Neural cell (in vitro differentiated cells): ENCODE data around the gene ZNF493. TPM values are rescaled to one million over a fixed set of nuclear protein-coding genes. Genes with fewer than 3 reads are reported as not detected.

Experiments
- H2AFZ ChIP-seq: fragments of 200-600, 300-800 bp; sonication (generic), shearing (Covaris generic); 2 replicates; pipeline ENCODE4 v1.6.0; 2014; ENCODE audit warnings: low read depth, mild to moderate bottlenecking, antibody characterized with exemption, low read length, moderate library complexity
- H3F3A ChIP-seq: fragments of 200-600 bp; shearing (Covaris generic); 2 replicates; pipeline ENCODE4 v1.6.1; 2016; ENCODE audit warnings: mild to moderate bottlenecking, moderate library complexity, mixed read lengths, antibody characterized with exemption, low read length; ENCODE audit not compliant: insufficient read depth, poor library complexity, severe bottlenecking
- H3K27ac ChIP-seq: fragments of 200-600, 300-800 bp; sonication (generic), shearing (Covaris generic); 2 replicates; pipeline ENCODE4 v1.5.1; 2014; ENCODE audit warnings: mild to moderate bottlenecking, low read length, moderate library complexity
- H3K27me3 ChIP-seq: fragments of 300-800, 200-600 bp; sonication (generic), shearing (Covaris generic); 2 replicates; pipeline ENCODE4 v1.6.0; 2014; ENCODE audit warnings: mild to moderate bottlenecking, low read depth, low read length, moderate library complexity; ENCODE audit not compliant: insufficient read depth
- H3K36me3 ChIP-seq: fragments of 300-800, 200-600 bp; sonication (generic), shearing (Covaris generic); 2 replicates; pipeline ENCODE4 v1.5.1; 2014; ENCODE audit warnings: mild to moderate bottlenecking, antibody characterized with exemption, low read length, moderate library complexity; ENCODE audit not compliant: insufficient read depth
- H3K4me2 ChIP-seq: fragments of 300-800, 200-600 bp; sonication (generic), shearing (Covaris generic); 2 replicates; pipeline ENCODE4 v1.6.0; 2014; ENCODE audit warnings: mild to moderate bottlenecking, low read length
- H3K4me3 ChIP-seq: fragments of 300-800, 200-600 bp; sonication (generic), shearing (Covaris generic); 2 replicates; pipeline ENCODE4 v1.5.1; 2014; ENCODE audit warnings: mild to moderate bottlenecking, low read length, moderate library complexity
- H3K79me2 ChIP-seq: fragments of 200-600 bp; shearing (Covaris generic); replicated peaks from 2 replicates; pipeline ENCODE4 v1.6.0; 2014; ENCODE audit warnings: mild to moderate bottlenecking, low read length, moderate library complexity; ENCODE audit not compliant: insufficient read depth
- H3K9ac ChIP-seq: fragments of 300-800, 200-600 bp; sonication (generic), shearing (Covaris generic); 2 replicates; pipeline ENCODE4 v1.6.1; 2016; ENCODE audit warnings: mild to moderate bottlenecking, low read length, mixed read lengths
- H3K9me2 ChIP-seq: fragments of 200-600 bp; shearing (Covaris generic); 2 replicates; pipeline ENCODE4 v1.6.1; 2016; ENCODE audit warnings: mild to moderate bottlenecking, low read length, mixed read lengths; ENCODE audit not compliant: insufficient read depth
- H3K9me3 ChIP-seq: fragments of 200-600, 300-800 bp; sonication (generic), shearing (Covaris generic); 2 replicates; pipeline ENCODE4 v1.6.1; 2016; ENCODE audit warnings: mild to moderate bottlenecking, mixed run types, low read length, moderate library complexity, mixed read lengths
- H4K20me1 ChIP-seq: fragments of 200-600 bp; shearing (Covaris generic); 2 replicates; pipeline ENCODE4 v1.6.1; 2016; ENCODE audit warnings: mild to moderate bottlenecking, mixed run types; ENCODE audit not compliant: insufficient read depth
- CTCF ChIP-seq: fragments of 450-650 bp; IDR thresholded peaks from 2 replicates; pipeline ENCODE4 v1.5.1; 2014; ENCODE audit warnings: antibody characterized with exemption, mild to moderate bottlenecking, moderate library complexity; ENCODE audit not compliant: poor library complexity, severe bottlenecking
- EP300 ChIP-seq: fragments of 450-650 bp; conservative IDR thresholded peaks from 2 replicates; pipeline ENCODE4 v1.6.1; 2014; ENCODE audit warnings: antibody characterized with exemption, mild to moderate bottlenecking, moderate library complexity; ENCODE audit not compliant: poor library complexity, severe bottlenecking
- EZH2 ChIP-seq: fragments of 200-600, 300-800 bp; shearing (Covaris generic), sonication (generic); IDR thresholded peaks from 2 replicates; pipeline ENCODE4 v1.6.1; 2014; ENCODE audit warnings: antibody characterized with exemption, low read length, borderline replicate concordance, mild to moderate bottlenecking; ENCODE audit not compliant: insufficient read depth, poor library complexity, severe bottlenecking
- MXI1 ChIP-seq: fragments of 450-650 bp; conservative IDR thresholded peaks from 2 replicates; pipeline ENCODE4 v1.6.1; 2014; ENCODE audit warnings: antibody characterized with exemption, mild to moderate bottlenecking; ENCODE audit not compliant: poor library complexity, severe bottlenecking
- POLR2AphosphoS5 ChIP-seq: IDR thresholded peaks from 2 replicates; pipeline ENCODE4 v1.6.1; 2012
- RAD21 ChIP-seq: fragments of 450-650 bp; conservative IDR thresholded peaks from 2 replicates; pipeline ENCODE4 v1.6.1; 2014; ENCODE audit warnings: antibody characterized with exemption, mild to moderate bottlenecking, moderate library complexity
- REST ChIP-seq: IDR thresholded peaks from 2 replicates; pipeline ENCODE4 v1.6.1; 2012; ENCODE audit warnings: borderline replicate concordance
- SMC3 ChIP-seq: fragments of 450-650 bp; conservative IDR thresholded peaks from 2 replicates; pipeline ENCODE4 v1.6.1; 2014; ENCODE audit warnings: antibody characterized with exemption, mild to moderate bottlenecking, moderate library complexity; ENCODE audit not compliant: poor library complexity
- TAF1 ChIP-seq: IDR thresholded peaks from 2 replicates; pipeline ENCODE4 v1.6.1; 2012; ENCODE audit warnings: low read depth
- polyA plus RNA-seq: library from polyadenylated mRNA; depleted of rRNA; stranded (reverse); fragments of >200 nt; gene quantifications from 2 replicates; pipeline ENCODE4 v1.2.3, GENCODE V29; 2014

ZNF493 gene
- polyA plus RNA-seq, 1 donor from 2014 or later = 85.8 TPM

- H3K4me3 ChIP-seq = peak within 1 kb of the TSS; percentile 92
- H3K36me3 ChIP-seq = peaks cover 12% of the 10 kb centered on the region
- peak within 1 kb of the TSS; percentile 55 for H3K4me2 ChIP-seq
- H3K9ac ChIP-seq = peak within 1 kb of the TSS; percentile 91
- peak within 1 kb of the TSS; percentile 73 for H2AFZ ChIP-seq
- H3K9me2 ChIP-seq = no peaks in the 10 kb centered on the region
- H3K27ac ChIP-seq = peak within 1 kb of the TSS; percentile 92
- H3K27me3 ChIP-seq = no peaks in the 10 kb centered on the region
- peaks cover 25% of the 10 kb centered on the region for H3K79me2 ChIP-seq
- H3K9me3 ChIP-seq = no peaks in the 10 kb centered on the region
- TF ChIP-seq REST = peak; percentile 97
- TF ChIP-seq CTCF = no peak
- TF ChIP-seq POLR2AphosphoS5 = peak; percentile 94
- TF ChIP-seq MXI1 = no peak
- TF ChIP-seq RAD21 = peak; percentile 30
- peak; percentile 87 for TF ChIP-seq TAF1
- TF ChIP-seq EZH2 = no peak
- peak; percentile 40 for TF ChIP-seq EP300
- TF ChIP-seq SMC3 = peak; percentile 39
- no peaks in the 10 kb centered on the region for H3F3A ChIP-seq
- no peaks in the 10 kb centered on the region for H4K20me1 ChIP-seq
Observed at GRCh38 chr19:21358768-21359451, 38.0 kb upstream of the ZNF493 start, which contains the start of gene ZNF738. Gene ZNF738 (plus strand): TSS chr19:21359000. CDS start chr19:21359141, 141 bp downstream.

- Histone ChIP-seq H3K4me3 (no peak overlapping the region), H3K27me3 (no peaks in the 10 kb centered on the region), H3F3A (no peaks in the 10 kb centered on the region), H3K9ac (no peak overlapping the region), H2AFZ (no peak overlapping the region), H3K9me3 (no peaks in the 10 kb centered on the region), H3K79me2 (peaks cover 45% of the 10 kb centered on the region), H3K27ac (no peak overlapping the region), H3K36me3 (peaks cover 20% of the 10 kb centered on the region), H3K4me2 (no peak overlapping the region), H3K9me2 (no peaks in the 10 kb centered on the region), H4K20me1 (no peaks in the 10 kb centered on the region)
- TF ChIP-seq SMC3 (no peak), RAD21 (no peak), EP300 (no peak), MXI1 (no peak), REST (no peak), POLR2AphosphoS5 (no peak), EZH2 (no peak), TAF1 (no peak), CTCF (no peak)
Observed at GRCh38 chr19:21362291-21362690, 34.6 kb upstream of the ZNF493 start.
